Bronchial epithelial cell (primary cell): Measurements from ENCODE around the gene BRMS1L. TPM values are rescaled to one million over a fixed set of nuclear protein-coding genes. Genes with fewer than 3 reads are reported as not detected.
A peak's percentile ranks its signal among the peaks of the same experiment; 100 is the strongest.

Experiments
- DNase-seq: peaks from one replicate; pipeline ENCODE4 v3.0.0-alpha.2; 2010; ENCODE audit warnings: low read depth
- FAIRE-seq: peaks from 2 replicates; lab custom pipeline; 2011; peaks lifted over from hg19 to GRCh38; lab: Jason Lieb, UNC
- H3K27me3 ChIP-seq: 2 replicates; pipeline ENCODE4 v1.5.1; 2011; ENCODE audit warnings: low read length; ENCODE audit not compliant: control insufficient read depth, insufficient read depth
- H3K36me3 ChIP-seq: 2 replicates; pipeline ENCODE4 v1.5.1; 2011; ENCODE audit warnings: low read length; ENCODE audit not compliant: control insufficient read depth, insufficient read depth
- H3K4me3 ChIP-seq: 2 replicates; pipeline ENCODE4 v1.5.1; 2011; ENCODE audit warnings: mild to moderate bottlenecking, low read depth, low read length, control low read depth
- CTCF ChIP-seq: IDR thresholded peaks from 2 replicates; pipeline ENCODE4 v1.5.1; 2011; ENCODE audit warnings: mild to moderate bottlenecking, moderate library complexity, low read length, control low read depth, inconsistent platforms; ENCODE audit not compliant: insufficient read depth, severe bottlenecking
- total RNA-seq: library from RNA; depleted of rRNA; stranded (reverse); fragments of >200 nt; gene quantifications from 2 replicates; pipeline ENCODE4 v1.2.1, GENCODE V29; 2014

Gene BRMS1L
- total RNA-seq, 1 donor from 2014 or later: 3.9 TPM

GRCh38 chr14:35789651-35790050, 36.5 kb upstream of the BRMS1L start:
- no peak for FAIRE-seq

GRCh38 chr14:35797796-35798195, 28.3 kb upstream of the BRMS1L start:
- FAIRE-seq (no peak), DNase-seq (no peak)
- H3K36me3 ChIP-seq: no peaks in the 10 kb centered on the region
- no peaks in the 10 kb centered on the region for H3K27me3 ChIP-seq
- H3K4me3 ChIP-seq: no peak overlapping the region
- no peak for TF ChIP-seq CTCF

More at GRCh38 chr14:35789651-35790050, 36.5 kb upstream of the BRMS1L start:
- no peak for TF ChIP-seq CTCF
- DNase-seq: no peak
- Histone ChIP-seq H3K4me3 (no peak overlapping the region), H3K27me3 (no peaks in the 10 kb centered on the region), H3K36me3 (no peaks in the 10 kb centered on the region)

- Histone ChIP-seq H3K4me3 (no peak overlapping the region), H3K36me3 (no peaks in the 10 kb centered on the region), H3K27me3 (no peaks in the 10 kb centered on the region)
- no peak for TF ChIP-seq CTCF
- DNase-seq (no peak), FAIRE-seq (no peak)
Observed at GRCh38 chr14:35806006-35806907, 19.9 kb upstream of the BRMS1L start.

- no peak for FAIRE-seq
- peak overlapping the region; percentile 70 for H3K4me3 ChIP-seq
- H3K27me3 ChIP-seq: no peaks in the 10 kb centered on the region
- no peak for TF ChIP-seq CTCF
- no peak for DNase-seq
- H3K36me3 ChIP-seq: no peaks in the 10 kb centered on the region
Observed at GRCh38 chr14:35807131-35807961, 18.8 kb upstream of the BRMS1L start.

GRCh38 chr14:35808076-35808637, 18.0 kb upstream of the BRMS1L start:
- peak; percentile 69 for DNase-seq
- no peaks in the 10 kb centered on the region for H3K27me3 ChIP-seq
- no peak for FAIRE-seq
- H3K4me3 ChIP-seq: peak overlapping the region; percentile 70
- no peak for TF ChIP-seq CTCF
- H3K36me3 ChIP-seq: no peaks in the 10 kb centered on the region
